Upper lobe of left lung (tissue), 4 donors: ENCODE measurements around the gene APBB1IP.

Source experiments
- CTCF ChIP-seq, 6 experiments: fragments of 450-650 bp in 4 of 6; fragments of 200-600 bp in 2 of 6; sonication (generic) in 2 of 6; IDR thresholded peaks; one replicate each; pipeline ENCODE4 v1.5.1; 2016 to 2019; ENCODE audit warnings: antibody characterized with exemption in 6 of 6
- EP300 ChIP-seq, 4 donors: sonication (generic); formaldehyde crosslinking; IDR thresholded peaks; one replicate each; pipeline ENCODE4 v1.5.1; 2017; ENCODE audit warnings: antibody characterized with exemption in 4 of 4, control low read depth in 2 of 4
- POLR2A ChIP-seq, 4 donors: fragments of 450-650 bp; IDR thresholded peaks; one replicate each; pipeline ENCODE4 v1.5.1; 2016 to 2017; ENCODE audit warnings: antibody characterized with exemption in 4 of 4, mild to moderate bottlenecking in 2 of 4
- POLR2AphosphoS5 ChIP-seq, 2 donors: sonication (generic); formaldehyde crosslinking; IDR thresholded peaks; one replicate each; pipeline ENCODE4 v1.5.1; 2017; ENCODE audit warnings: antibody characterized with exemption in 2 of 2

GRCh38 chr10:26491934-26492333 lies 53.8 kb downstream of the APBB1IP start:
- TF ChIP-seq POLR2A (IDR thresholded peaks at IDR 0.05) (no peak), CTCF (IDR thresholded peaks at IDR 0.05) (no peak), POLR2AphosphoS5 (IDR thresholded peaks at IDR 0.05) (no peak), EP300 (IDR thresholded peaks at IDR 0.05) (no peak)
